GM20000 (cell line): ENCODE results near the gene RPL7A.

Source experiments
- DNase-seq: peaks from one replicate; pipeline ENCODE4 v3.0.0; 2012; ENCODE audit warnings: low spot score
- CTCF ChIP-seq: IDR thresholded peaks from 2 replicates; pipeline ENCODE4 v1.5.1; 2012; ENCODE audit warnings: mild to moderate bottlenecking, control low read depth; ENCODE audit errors: extremely low read depth, missing control alignments

RPL7A gene

GRCh38 chr9:133356391-133357091 is 8.5 kb downstream of the RPL7A start, which contains the start of the genes SURF1 and SURF2:
Gene SURF1 (minus strand): TSS chr9:133356487. CDS start chr9:133356453, 34 bp downstream.
Gene SURF2 (plus strand): TSS chr9:133356550. CDS start chr9:133356593, 43 bp downstream.
- DNase-seq, result peak; percentile 96
- TF ChIP-seq CTCF, result no peak

- DNase-seq, result no peak
- TF ChIP-seq CTCF, result no peak
These were observed 9.6 kb downstream of the RPL7A start for GRCh38 chr9:133357656-133358055.

- DNase-seq, result no peak
- TF ChIP-seq CTCF, result no peak
These were observed 11.6 kb downstream of the RPL7A start for GRCh38 chr9:133359399-133360175.

- TF ChIP-seq CTCF, result no peak
- DNase-seq, result no peak
These were observed 12.7 kb downstream of the RPL7A start for GRCh38 chr9:133360400-133361393.

- no peak for DNase-seq
- TF ChIP-seq CTCF, result no peak
These were observed 13.6 kb downstream of the RPL7A start for GRCh38 chr9:133361507-133362092.

- TF ChIP-seq CTCF, result no peak
- DNase-seq, result no peak
These were observed 14.5 kb downstream of the RPL7A start for GRCh38 chr9:133362359-133363044.
